Posterior cingulate gyrus (tissue), 11 donors: Measurements from ENCODE around the gene ZFHX3.

Source experiments
- DNase-seq, 10 donors: peaks; one replicate each; pipeline versions ENCODE4 v3.0.0 to v3.0.0-alpha.2; 2020 to 2021; ENCODE audit warnings: mixed read lengths in 3 of 10
- intact Hi-C: fragments of 100-400 bp; cut with DNase I; formaldehyde crosslinking; loops from one replicate; pipeline ENCODE4 v1.15.1; 2023

The ZFHX3 gene

GRCh38 chr16:72824027-72824426 is 223.9 kb downstream of the ZFHX3 start:
- no peak for DNase-seq
- intact Hi-C loops = no loop called here

- no peak for DNase-seq
- intact Hi-C loops = no loop called here
Measured at GRCh38 chr16:72821185-72821950, 226.6 kb downstream of the ZFHX3 start.

- no peak for DNase-seq
- intact Hi-C loops = no loop called here
Measured at GRCh38 chr16:72819345-72819744, 228.6 kb downstream of the ZFHX3 start.

- intact Hi-C loops = no loop called here
- DNase-seq = no peak
Measured at GRCh38 chr16:72818236-72818845, 229.6 kb downstream of the ZFHX3 start.

GRCh38 chr16:72815348-72816318 is 232.3 kb downstream of the ZFHX3 start:
- no peak for DNase-seq
- intact Hi-C loops = no loop called here

- intact Hi-C loops = no loop called here
- no peak for DNase-seq
Measured at GRCh38 chr16:72814226-72814625, 233.7 kb downstream of the ZFHX3 start.

GRCh38 chr16:72812672-72813071 is 235.3 kb downstream of the ZFHX3 start:
- no peak for DNase-seq
- intact Hi-C loops = no loop called here

- DNase-seq = no peak
- intact Hi-C loops = no loop called here
Measured at GRCh38 chr16:72811876-72812275, 236.1 kb downstream of the ZFHX3 start.

GRCh38 chr16:72811188-72811720 is 236.7 kb downstream of the ZFHX3 start:
- no peak for DNase-seq
- intact Hi-C loops = no loop called here

- intact Hi-C loops = no loop called here
- no peak for DNase-seq
Measured at GRCh38 chr16:72810480-72810879, 237.4 kb downstream of the ZFHX3 start.

- intact Hi-C loops = no loop called here
Measured at GRCh38 chr16:72809446-72809845, 238.5 kb downstream of the ZFHX3 start.

GRCh38 chr16:72808754-72809153 is 239.2 kb downstream of the ZFHX3 start:
- intact Hi-C loops = no loop called here
- no peak for DNase-seq

More at GRCh38 chr16:72809446-72809845, 238.5 kb downstream of the ZFHX3 start:
- no peak for DNase-seq

- DNase-seq = no peak
- intact Hi-C loops = no loop called here
Measured at GRCh38 chr16:72807245-72807644, 240.7 kb downstream of the ZFHX3 start.

- no peak for DNase-seq
- intact Hi-C loops = no loop called here
Measured at GRCh38 chr16:72805486-72805885, 242.4 kb downstream of the ZFHX3 start.

GRCh38 chr16:72800524-72801161 is 247.3 kb downstream of the ZFHX3 start:
- no peak for DNase-seq
- intact Hi-C loops = no loop called here

- intact Hi-C loops = no loop called here
Measured at GRCh38 chr16:72798264-72798663, 249.7 kb downstream of the ZFHX3 start.

GRCh38 chr16:72797621-72798020 is 250.3 kb downstream of the ZFHX3 start:
- DNase-seq = no peak
- intact Hi-C loops = no loop called here

More at GRCh38 chr16:72798264-72798663, 249.7 kb downstream of the ZFHX3 start:
- DNase-seq = no peak

GRCh38 chr16:72796222-72796621 is 251.7 kb downstream of the ZFHX3 start:
- intact Hi-C loops = no loop called here
- DNase-seq = no peak

GRCh38 chr16:72794986-72795385 is 252.9 kb downstream of the ZFHX3 start:
- intact Hi-C loops = no loop called here

GRCh38 chr16:72794319-72794718 is 253.6 kb downstream of the ZFHX3 start:
- intact Hi-C loops = no loop called here
- DNase-seq = peak in 1 of 10 donors; percentile 67

More at GRCh38 chr16:72794986-72795385, 252.9 kb downstream of the ZFHX3 start:
- DNase-seq = no peak
